ENCODE measurements around the gene OR51I1.

Gene OR51I1

DNA sequence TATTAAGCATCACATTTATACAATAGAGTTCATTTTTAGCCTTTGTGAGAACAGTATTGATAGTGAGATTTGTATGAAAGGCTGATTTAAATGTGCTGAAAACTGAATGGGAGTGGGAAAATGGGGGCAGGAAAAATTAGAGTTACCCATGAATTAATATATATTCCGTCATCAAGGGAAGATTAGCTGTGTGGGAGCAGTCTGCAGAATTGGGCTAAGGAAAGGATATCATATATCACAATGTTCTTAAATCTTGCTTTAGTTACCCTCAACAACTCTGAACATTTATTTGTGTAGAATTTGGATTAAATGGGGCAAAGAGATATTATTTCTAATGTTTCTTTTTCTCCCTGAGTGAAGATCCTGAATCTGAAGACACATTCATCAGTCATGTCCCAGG lies 19.5 kb downstream of the OR51I1 start, which contains the start of gene OR51Q1:
OR51Q1 (plus strand) TSS at position 301 of the 400 bp plus-strand sequence; CDS start at position 391, 90 bp downstream.
- TF ChIP-seq POLR2A (IDR thresholded peaks at IDR 0.05; ENCODE audit: low read depth, low read length), result no peak
- FAIRE-seq (peak; percentile 38), DNase-seq (ENCODE audit: insufficient read length, low spot score) (no peak)

DNA sequence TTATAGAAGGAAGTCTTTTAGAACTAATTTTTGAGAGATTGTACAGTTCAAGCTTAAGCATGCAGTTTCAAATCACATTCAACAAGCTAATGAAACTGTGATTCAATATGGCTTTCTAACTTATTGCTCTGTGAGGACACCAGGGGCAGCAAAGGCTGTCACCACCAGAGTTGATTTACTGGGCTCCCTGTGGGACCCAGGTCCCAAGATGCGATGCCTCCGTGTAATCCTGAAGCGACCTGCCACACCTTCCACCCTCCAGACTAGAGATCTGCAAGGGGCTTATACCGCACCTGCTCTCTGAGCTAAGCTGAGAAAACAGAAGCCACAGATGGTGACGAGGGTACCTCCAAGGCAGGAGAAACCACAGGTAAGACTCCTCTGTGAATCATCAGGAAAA lies 20.3 kb downstream of the OR51I1 start:
- no peak for TF ChIP-seq POLR2A (IDR thresholded peaks at IDR 0.05; ENCODE audit: low read depth, low read length)
- no peak for DNase-seq (ENCODE audit: insufficient read length, low spot score)
- no peak for FAIRE-seq

DNA sequence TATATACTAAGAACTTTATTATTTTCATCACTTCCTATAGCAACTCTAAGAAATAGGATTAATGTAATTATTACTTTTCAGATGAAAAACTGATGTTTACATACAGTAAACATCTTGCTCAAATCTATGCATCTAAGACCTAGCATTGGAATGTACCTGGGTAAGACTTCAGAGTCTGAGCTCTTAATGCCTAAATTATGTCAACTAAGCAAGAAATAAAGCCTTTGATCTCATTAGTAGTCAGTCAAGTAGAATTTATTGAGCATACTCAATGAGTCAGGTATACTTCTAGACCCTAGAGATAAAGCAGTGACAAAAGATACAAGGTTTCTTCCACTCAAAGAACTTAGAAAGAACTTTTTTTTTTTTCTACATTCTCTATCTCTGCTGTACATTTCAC lies 36.1 kb downstream of the OR51I1 start:
- FAIRE-seq (peak; percentile 61), DNase-seq (ENCODE audit: insufficient read length, low spot score) (no peak)
- TF ChIP-seq POLR2A (IDR thresholded peaks at IDR 0.05; ENCODE audit: low read depth, low read length), result no peak

DNA sequence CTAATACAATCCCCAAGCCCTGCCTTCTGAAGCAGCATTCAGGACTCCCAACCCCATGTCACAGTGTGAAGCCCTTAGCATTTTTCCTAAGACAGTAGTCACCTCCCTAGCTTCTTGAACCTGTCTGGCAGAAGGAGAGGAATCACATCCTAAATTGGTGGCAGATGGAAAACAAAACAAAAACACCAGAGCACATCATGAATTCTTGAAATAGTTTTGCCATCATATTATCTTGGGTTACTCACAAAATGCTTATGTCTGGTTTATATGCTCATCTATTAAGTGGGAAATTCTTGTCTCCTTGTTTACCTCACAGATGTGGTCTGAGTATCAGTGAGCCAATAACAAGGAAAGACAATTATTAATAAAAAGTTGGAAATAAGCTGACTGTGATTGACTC lies 42.4 kb downstream of the OR51I1 start:
- no peak for TF ChIP-seq POLR2A (IDR thresholded peaks at IDR 0.05; ENCODE audit: low read depth, low read length)
- no peak for DNase-seq (ENCODE audit: insufficient read length, low spot score)
- FAIRE-seq, result peak; percentile 58

DNA sequence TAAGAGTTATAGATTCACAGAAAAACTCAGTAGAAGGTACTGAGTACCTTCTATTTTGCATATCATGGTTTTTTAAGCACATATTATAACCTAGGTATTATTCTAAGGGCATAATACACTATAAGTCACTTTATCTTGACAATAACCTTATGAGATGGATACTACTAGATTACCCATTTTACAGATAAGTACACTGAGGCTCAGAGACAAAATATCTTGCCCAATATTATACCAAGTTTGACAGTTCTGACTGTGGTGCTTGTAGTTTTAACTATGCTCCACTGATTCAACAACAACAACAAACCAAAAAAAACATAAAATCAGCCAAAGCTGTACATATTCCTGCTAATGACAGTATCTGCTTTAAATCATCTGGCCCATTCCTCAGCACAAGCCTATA lies 47.2 kb downstream of the OR51I1 start:
- no peak for TF ChIP-seq POLR2A (IDR thresholded peaks at IDR 0.05; ENCODE audit: low read depth, low read length)
- DNase-seq (ENCODE audit: insufficient read length, low spot score), result no peak
- peak; percentile 74 for FAIRE-seq

Data from H54 (cell line).